Suprapubic skin (tissue), 4 donors: ENCODE data around the gene RYK. TPM values are rescaled to one million over a fixed set of nuclear protein-coding genes. Genes with fewer than 3 reads are reported as not detected.

Source experiments
- DNase-seq, 2 donors: peaks; one replicate each; pipeline ENCODE4 v3.0.0-alpha.2; 2019; ENCODE audit warnings: low spot score in 2 of 2
- H3K27ac ChIP-seq: fragments of 200-600 bp; sonication (generic); one replicate; pipeline ENCODE4 v1.5.1; 2019
- H3K27me3 ChIP-seq: fragments of 200-600 bp; sonication (generic); one replicate; pipeline ENCODE4 v1.5.1; 2019
- H3K36me3 ChIP-seq: fragments of 200-600 bp; sonication (generic); one replicate; pipeline ENCODE4 v1.5.1; 2019
- H3K4me1 ChIP-seq: fragments of 200-600 bp; sonication (generic); one replicate; pipeline ENCODE4 v1.5.1; 2019
- H3K4me3 ChIP-seq: fragments of 200-600 bp; sonication (generic); one replicate; pipeline ENCODE4 v1.5.1; 2019; ENCODE audit warnings: mild to moderate bottlenecking
- H3K9me3 ChIP-seq: fragments of 200-600 bp; sonication (generic); one replicate; pipeline ENCODE4 v1.5.1; 2019
- EP300 ChIP-seq: sonication (generic); formaldehyde crosslinking; IDR thresholded peaks from one replicate; pipeline ENCODE4 v1.6.1; 2017; ENCODE audit warnings: antibody characterized with exemption
- POLR2A ChIP-seq, 2 donors: fragments of 450-650 bp; IDR thresholded peaks; one replicate each; pipeline ENCODE4 v1.6.1; 2017; ENCODE audit warnings: antibody characterized with exemption in 2 of 2, mild to moderate bottlenecking in 2 of 2, moderate library complexity in 2 of 2
- POLR2AphosphoS5 ChIP-seq, 3 donors: sonication (generic); formaldehyde crosslinking; IDR thresholded peaks; one replicate each; pipeline ENCODE4 v1.6.1; 2017; ENCODE audit warnings: antibody characterized with exemption in 3 of 3
- WGBS: methylation state at CpG from one replicate; pipeline ENCODE4 v1.1.5; 2018; 5-methylcytosine and 5-hydroxymethylcytosine counted together
- total RNA-seq, 4 donors: library from RNA; depleted of rRNA; stranded (reverse); fragments of >200 nt; gene quantifications; one replicate each; pipeline ENCODE4 v1.1.0, GENCODE V29; 2016
- TF ChIP-seq, protein P1 (sequence below), 2 donors: fragments of 200-600 bp in 1 of 2; fragments of 450-650 bp in 1 of 2; sonication (generic) in 1 of 2; IDR thresholded peaks; one replicate each; pipeline ENCODE4 v1.5.1; 2016 to 2019; ENCODE audit warnings: antibody characterized with exemption in 2 of 2, mild to moderate bottlenecking in 1 of 2, moderate library complexity in 1 of 2

RYK gene
- total RNA-seq, 4 donors from 2014 or later: 65.5 to 214 (median 80.1) TPM

DNA sequence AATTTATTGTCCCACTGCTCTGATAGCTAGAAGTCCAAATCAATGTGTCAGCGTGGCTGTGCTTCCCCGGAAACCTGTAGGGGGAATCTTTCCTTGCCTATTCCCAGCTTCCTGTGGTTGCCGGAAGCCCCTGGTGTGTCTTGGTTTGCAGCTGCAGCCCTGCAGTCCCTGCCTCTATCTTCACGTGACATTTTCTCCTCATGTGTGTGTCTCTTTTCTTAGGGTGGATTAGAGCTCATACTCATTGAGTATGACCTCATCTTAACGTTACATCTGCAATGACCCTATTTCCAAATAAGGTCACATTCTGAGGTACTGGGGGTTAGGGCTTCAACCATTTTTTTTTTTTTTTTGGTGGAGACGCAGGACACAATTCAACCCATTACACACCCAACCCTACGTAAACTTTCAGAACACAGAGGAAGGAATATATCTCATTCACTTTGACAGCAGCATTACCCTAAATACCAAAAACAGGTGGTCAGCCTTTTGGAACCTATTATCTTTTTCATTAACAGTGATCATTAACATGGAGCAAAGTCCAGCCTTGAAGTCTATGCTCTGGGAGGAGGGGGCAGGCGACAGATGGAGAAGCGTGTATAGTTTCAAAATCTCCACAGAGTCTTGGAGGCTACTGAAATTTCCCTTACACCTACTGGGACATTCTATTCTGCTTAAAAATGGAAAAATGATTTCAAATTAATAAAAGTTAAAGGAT lies 88.6 kb downstream of the RYK start:
- no peak for DNase-seq
- Histone ChIP-seq H3K27ac (no peak overlapping the region), H3K36me3 (peaks cover 35% of the 10 kb centered on the region), H3K4me3 (no peak overlapping the region), H3K9me3 (no peaks in the 10 kb centered on the region), H3K4me1 (no peaks in the 10 kb centered on the region), H3K27me3 (no peaks in the 10 kb centered on the region)
- WGBS: 92% methylated on average over 9 of the region's 9 CpGs
- TF ChIP-seq EP300 (no peak), POLR2A (IDR thresholded peaks at IDR 0.05) (no peak), POLR2AphosphoS5 (IDR thresholded peaks at IDR 0.05) (no peak)
- TF ChIP-seq, protein P1, sequence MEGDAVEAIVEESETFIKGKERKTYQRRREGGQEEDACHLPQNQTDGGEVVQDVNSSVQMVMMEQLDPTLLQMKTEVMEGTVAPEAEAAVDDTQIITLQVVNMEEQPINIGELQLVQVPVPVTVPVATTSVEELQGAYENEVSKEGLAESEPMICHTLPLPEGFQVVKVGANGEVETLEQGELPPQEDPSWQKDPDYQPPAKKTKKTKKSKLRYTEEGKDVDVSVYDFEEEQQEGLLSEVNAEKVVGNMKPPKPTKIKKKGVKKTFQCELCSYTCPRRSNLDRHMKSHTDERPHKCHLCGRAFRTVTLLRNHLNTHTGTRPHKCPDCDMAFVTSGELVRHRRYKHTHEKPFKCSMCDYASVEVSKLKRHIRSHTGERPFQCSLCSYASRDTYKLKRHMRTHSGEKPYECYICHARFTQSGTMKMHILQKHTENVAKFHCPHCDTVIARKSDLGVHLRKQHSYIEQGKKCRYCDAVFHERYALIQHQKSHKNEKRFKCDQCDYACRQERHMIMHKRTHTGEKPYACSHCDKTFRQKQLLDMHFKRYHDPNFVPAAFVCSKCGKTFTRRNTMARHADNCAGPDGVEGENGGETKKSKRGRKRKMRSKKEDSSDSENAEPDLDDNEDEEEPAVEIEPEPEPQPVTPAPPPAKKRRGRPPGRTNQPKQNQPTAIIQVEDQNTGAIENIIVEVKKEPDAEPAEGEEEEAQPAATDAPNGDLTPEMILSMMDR (IDR thresholded peaks at IDR 0.05): no peak

GRCh38 chr3:134155446-134155845 lies 95.2 kb downstream of the RYK start:
- DNase-seq: no peak
- no peaks in the 10 kb centered on the region for H3K9me3 ChIP-seq
- H3K4me1 ChIP-seq: no peaks in the 10 kb centered on the region
- no peaks in the 10 kb centered on the region for H3K27me3 ChIP-seq
- WGBS: 98% methylated on average over 2 of the region's 2 CpGs
- no peak overlapping the region for H3K4me3 ChIP-seq
- H3K27ac ChIP-seq: no peak overlapping the region
- H3K36me3 ChIP-seq: peaks cover 53% of the 10 kb centered on the region
- TF ChIP-seq, protein P1 (IDR thresholded peaks at IDR 0.05): no peak
- TF ChIP-seq EP300 (no peak), POLR2A (IDR thresholded peaks at IDR 0.05) (no peak), POLR2AphosphoS5 (IDR thresholded peaks at IDR 0.05) (no peak)

DNA sequence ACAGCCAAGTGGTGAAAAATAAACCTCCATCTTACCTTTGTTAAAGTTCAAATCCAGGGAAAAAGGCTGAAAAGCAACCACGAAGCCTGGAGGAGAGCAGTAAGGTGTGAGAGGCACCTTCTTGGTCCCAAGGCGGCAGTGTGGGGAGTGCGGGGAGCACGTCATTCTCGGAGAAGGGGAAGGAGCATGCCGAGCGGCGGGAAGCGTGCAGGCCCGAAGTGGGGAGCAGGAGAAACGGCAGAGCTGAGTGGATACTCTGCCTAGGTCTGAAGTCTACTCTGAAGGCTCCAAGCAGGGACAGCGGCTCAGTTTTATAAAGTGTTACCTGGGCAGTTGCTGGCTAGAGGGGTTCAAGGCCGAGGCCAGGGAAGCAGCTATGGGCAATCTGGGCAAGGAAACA lies 96.9 kb downstream of the RYK start:
- H3K9me3 ChIP-seq: no peaks in the 10 kb centered on the region

GRCh38 chr3:134150476-134150875 lies 100.2 kb downstream of the RYK start:
- DNase-seq: no peak
- Histone ChIP-seq H3K36me3 (peaks cover 15% of the 10 kb centered on the region), H3K27me3 (no peaks in the 10 kb centered on the region), H3K27ac (no peak overlapping the region), H3K4me3 (no peak overlapping the region), H3K9me3 (no peaks in the 10 kb centered on the region), H3K4me1 (peaks cover 20% of the 10 kb centered on the region)
- 39% methylated on average over 2 of the region's 2 CpGs for WGBS
- no peak for TF ChIP-seq POLR2AphosphoS5 (IDR thresholded peaks at IDR 0.05)
- no peak for TF ChIP-seq EP300
- no peak for TF ChIP-seq POLR2A (IDR thresholded peaks at IDR 0.05)
- TF ChIP-seq, protein P1 (IDR thresholded peaks at IDR 0.05): no peak

More for the DNA sequence above, 96.9 kb downstream of the RYK start:
- Histone ChIP-seq H3K27ac (no peak overlapping the region), H3K27me3 (no peaks in the 10 kb centered on the region), H3K4me3 (no peak overlapping the region), H3K4me1 (peaks cover 5% of the 10 kb centered on the region), H3K36me3 (peaks cover 38% of the 10 kb centered on the region)
- no peak for TF ChIP-seq POLR2AphosphoS5 (IDR thresholded peaks at IDR 0.05)
- no peak for TF ChIP-seq POLR2A (IDR thresholded peaks at IDR 0.05)
- TF ChIP-seq, protein P1 (IDR thresholded peaks at IDR 0.05): no peak
- TF ChIP-seq EP300: no peak
- no peak for DNase-seq
- WGBS: 96% methylated on average over 13 of the region's 13 CpGs

DNA sequence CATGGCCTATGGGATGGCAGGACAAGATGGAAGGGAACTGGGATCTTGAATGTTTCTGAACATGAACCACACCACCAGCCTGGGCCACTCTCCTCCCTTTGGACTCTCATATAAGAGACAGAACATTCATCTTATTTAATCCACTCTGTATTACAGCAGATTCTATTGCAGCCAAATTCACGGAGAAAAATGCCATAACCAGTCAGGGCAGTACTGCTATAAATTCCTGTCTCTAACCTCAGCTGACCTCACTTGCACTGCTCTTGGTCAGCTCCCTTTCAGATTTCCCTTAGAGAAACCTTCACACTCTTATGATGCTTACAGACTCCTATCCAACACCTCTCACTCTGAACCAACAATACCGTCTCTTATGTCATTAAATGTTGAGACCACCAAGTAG lies 101.4 kb downstream of the RYK start:
- Histone ChIP-seq H3K36me3 (peaks cover 12% of the 10 kb centered on the region), H3K27me3 (no peaks in the 10 kb centered on the region), H3K9me3 (no peaks in the 10 kb centered on the region), H3K4me3 (no peak overlapping the region), H3K4me1 (peaks cover 20% of the 10 kb centered on the region), H3K27ac (no peak overlapping the region)
- WGBS: 58% methylated on average over 2 of the region's 2 CpGs
- no peak for DNase-seq
- TF ChIP-seq POLR2AphosphoS5 (IDR thresholded peaks at IDR 0.05) (no peak), POLR2A (IDR thresholded peaks at IDR 0.05) (no peak), EP300 (no peak)
- TF ChIP-seq, protein P1 (IDR thresholded peaks at IDR 0.05): no peak
